HepG2 (cell line): ENCODE measurements around the gene SKA2. TPM values are rescaled to one million over a fixed set of nuclear protein-coding genes. Genes with fewer than 3 reads are reported as not detected.

ENCODE experiments used
- AGO2 ChIP-seq: fragments of 200-400 bp; formaldehyde crosslinking; optimal IDR thresholded peaks from 2 replicates; pipeline ENCODE3; 2017; ENCODE audit warnings: mild to moderate bottlenecking, low read depth, low read length, moderate library complexity
- CEBPB ChIP-seq: IDR thresholded peaks from 2 replicates; pipeline ENCODE4 v1.6.1; 2011; ENCODE audit warnings: low read depth, low read length, improper control_type of control experiment, borderline replicate concordance
- GTF3A ChIP-seq: sonication (generic); formaldehyde crosslinking; conservative IDR thresholded peaks from 2 replicates; pipeline ENCODE4 v1.4.0; 2020; ENCODE audit warnings: mild to moderate bottlenecking, missing genetic modification reagents
- HNF4A ChIP-seq: sonication (generic); formaldehyde crosslinking; IDR thresholded peaks from 2 replicates; pipeline ENCODE4 v1.4.0; 2020; ENCODE audit warnings: missing genetic modification reagents
- ISX ChIP-seq: sonication (generic); formaldehyde crosslinking; conservative IDR thresholded peaks from 2 replicates; pipeline ENCODE4 v1.5.0; 2020; ENCODE audit warnings: missing genetic modification reagents
- KAT2B ChIP-seq: fragments of 150-350 bp; IDR thresholded peaks from 2 replicates; pipeline ENCODE4 v1.6.1; 2014; ENCODE audit warnings: low read depth, low read length, borderline replicate concordance
- MTA1 ChIP-seq: sonication (generic); formaldehyde crosslinking; IDR thresholded peaks from 2 replicates; pipeline ENCODE4 v1.4.0; 2020; ENCODE audit warnings: missing genetic modification reagents, mild to moderate bottlenecking, borderline replicate concordance
- SRF ChIP-seq: IDR thresholded peaks from 2 replicates; pipeline ENCODE4 v1.6.1; 2011; ENCODE audit warnings: mild to moderate bottlenecking, low read depth, low read length, moderate library complexity
- STAT5B ChIP-seq: sonication (generic); formaldehyde crosslinking; IDR thresholded peaks from 2 replicates; pipeline ENCODE4 v1.4.0; 2020; ENCODE audit warnings: missing genetic modification reagents
- ZMYM2 ChIP-seq: sonication (generic); formaldehyde crosslinking; IDR thresholded peaks from 2 replicates; pipeline ENCODE4 v1.8.0; 2022; ENCODE audit warnings: mild to moderate bottlenecking, missing genetic modification reagents
- ZNF33B ChIP-seq: sonication (generic); formaldehyde crosslinking; IDR thresholded peaks from 2 replicates; pipeline ENCODE4 v1.5.1; 2020; ENCODE audit warnings: mild to moderate bottlenecking, missing genetic modification reagents
- ZNF577 ChIP-seq: sonication (generic); formaldehyde crosslinking; IDR thresholded peaks from 2 replicates; pipeline ENCODE4 v1.4.0; 2020; ENCODE audit warnings: mild to moderate bottlenecking, low read depth, missing genetic modification reagents, borderline replicate concordance
- polyA plus RNA-seq, 8 experiments: library from polyadenylated mRNA; depleted of rRNA in 3 of 8; stranded (reverse) in 7 of 8; unstranded in 1 of 8; fragments of >200 nt; fragmentation: Illumina TruSeq in 4 of 8; extraction: Trizol in 4 of 8; gene quantifications; 2 replicates each; pipeline versions ENCODE4 v1.2.1 to v1.2.3, GENCODE V29; 2011 to 2016; ENCODE audit warnings: low read depth in 4 of 8, missing spikeins in 1 of 8, mixed read lengths in 1 of 8; ENCODE audit not compliant: insufficient read depth in 1 of 8
- total RNA-seq, 5 experiments: library from RNA; depleted of rRNA; stranded (reverse); fragments of >200 nt; fragmentation: Illumina TruSeq; extraction: Trizol; gene quantifications; 2 replicates each; pipeline ENCODE4 v1.2.3, GENCODE V29; 2016; ENCODE audit warnings: low read depth in 1 of 5
- TF ChIP-seq, protein P1 (sequence below): sonication (generic); formaldehyde crosslinking; IDR thresholded peaks from 2 replicates; pipeline ENCODE4 v1.4.0; 2020; ENCODE audit warnings: missing genetic modification reagents
- TF ChIP-seq, protein P2 (sequence below): sonication (generic); formaldehyde crosslinking; IDR thresholded peaks from 2 replicates; pipeline ENCODE4 v1.4.0; 2020; ENCODE audit warnings: missing genetic modification reagents
- TF ChIP-seq, protein P3 (sequence below): sonication (generic); formaldehyde crosslinking; IDR thresholded peaks from 2 replicates; pipeline ENCODE4 v1.5.1; 2020; ENCODE audit warnings: missing genetic modification reagents, mild to moderate bottlenecking, borderline replicate concordance
- TF ChIP-seq, protein P4 (sequence below): sonication (generic); formaldehyde crosslinking; IDR thresholded peaks from 2 replicates; pipeline ENCODE4 v1.9.0; 2021; ENCODE audit warnings: mild to moderate bottlenecking, missing genetic modification reagents

Gene SKA2
- total and polyA plus RNA-seq, 2 of the 13 experiments (the other 11 are each of a cell fraction or from before 2014, with no cell fraction given): 18.6 to 91.8 TPM

DNA sequence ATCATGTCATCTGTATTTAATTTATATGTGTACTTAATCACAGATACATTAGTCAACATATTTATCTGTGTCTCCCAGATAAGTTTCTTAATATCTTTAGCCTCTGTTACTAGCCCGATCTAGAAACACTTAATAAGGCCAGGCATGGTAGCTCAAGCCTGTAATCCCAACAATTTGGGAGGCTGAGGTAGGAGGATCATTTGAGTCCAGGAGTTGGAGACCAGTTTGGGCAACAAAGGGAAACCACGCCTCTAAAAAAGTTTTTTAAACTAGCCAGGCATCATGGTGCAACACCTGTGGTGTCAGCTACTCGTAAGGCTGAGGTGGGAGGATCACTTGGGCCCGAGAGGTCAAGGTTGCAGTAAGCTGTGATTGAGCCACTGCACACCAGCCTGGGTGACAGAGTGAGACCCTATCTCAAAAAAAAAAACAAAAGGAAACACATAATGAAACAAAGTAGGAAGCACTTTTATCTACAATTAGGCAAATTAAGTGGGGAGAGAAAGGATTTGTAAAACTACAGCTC lies 9.4 kb downstream of the SKA2 start (continued):
- TF ChIP-seq, protein P1, sequence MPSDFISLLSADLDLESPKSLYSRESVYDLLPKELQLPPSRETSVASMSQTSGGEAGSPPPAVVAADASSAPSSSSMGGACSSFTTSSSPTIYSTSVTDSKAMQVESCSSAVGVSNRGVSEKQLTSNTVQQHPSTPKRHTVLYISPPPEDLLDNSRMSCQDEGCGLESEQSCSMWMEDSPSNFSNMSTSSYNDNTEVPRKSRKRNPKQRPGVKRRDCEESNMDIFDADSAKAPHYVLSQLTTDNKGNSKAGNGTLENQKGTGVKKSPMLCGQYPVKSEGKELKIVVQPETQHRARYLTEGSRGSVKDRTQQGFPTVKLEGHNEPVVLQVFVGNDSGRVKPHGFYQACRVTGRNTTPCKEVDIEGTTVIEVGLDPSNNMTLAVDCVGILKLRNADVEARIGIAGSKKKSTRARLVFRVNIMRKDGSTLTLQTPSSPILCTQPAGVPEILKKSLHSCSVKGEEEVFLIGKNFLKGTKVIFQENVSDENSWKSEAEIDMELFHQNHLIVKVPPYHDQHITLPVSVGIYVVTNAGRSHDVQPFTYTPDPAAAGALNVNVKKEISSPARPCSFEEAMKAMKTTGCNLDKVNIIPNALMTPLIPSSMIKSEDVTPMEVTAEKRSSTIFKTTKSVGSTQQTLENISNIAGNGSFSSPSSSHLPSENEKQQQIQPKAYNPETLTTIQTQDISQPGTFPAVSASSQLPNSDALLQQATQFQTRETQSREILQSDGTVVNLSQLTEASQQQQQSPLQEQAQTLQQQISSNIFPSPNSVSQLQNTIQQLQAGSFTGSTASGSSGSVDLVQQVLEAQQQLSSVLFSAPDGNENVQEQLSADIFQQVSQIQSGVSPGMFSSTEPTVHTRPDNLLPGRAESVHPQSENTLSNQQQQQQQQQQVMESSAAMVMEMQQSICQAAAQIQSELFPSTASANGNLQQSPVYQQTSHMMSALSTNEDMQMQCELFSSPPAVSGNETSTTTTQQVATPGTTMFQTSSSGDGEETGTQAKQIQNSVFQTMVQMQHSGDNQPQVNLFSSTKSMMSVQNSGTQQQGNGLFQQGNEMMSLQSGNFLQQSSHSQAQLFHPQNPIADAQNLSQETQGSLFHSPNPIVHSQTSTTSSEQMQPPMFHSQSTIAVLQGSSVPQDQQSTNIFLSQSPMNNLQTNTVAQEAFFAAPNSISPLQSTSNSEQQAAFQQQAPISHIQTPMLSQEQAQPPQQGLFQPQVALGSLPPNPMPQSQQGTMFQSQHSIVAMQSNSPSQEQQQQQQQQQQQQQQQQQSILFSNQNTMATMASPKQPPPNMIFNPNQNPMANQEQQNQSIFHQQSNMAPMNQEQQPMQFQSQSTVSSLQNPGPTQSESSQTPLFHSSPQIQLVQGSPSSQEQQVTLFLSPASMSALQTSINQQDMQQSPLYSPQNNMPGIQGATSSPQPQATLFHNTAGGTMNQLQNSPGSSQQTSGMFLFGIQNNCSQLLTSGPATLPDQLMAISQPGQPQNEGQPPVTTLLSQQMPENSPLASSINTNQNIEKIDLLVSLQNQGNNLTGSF (CRISPR knock-in tag): no peak
- peak; percentile 24; the same call in 1 of the 2 replicates for TF ChIP-seq HNF4A (CRISPR knock-in tag)
- no peak for TF ChIP-seq ISX (CRISPR knock-in tag)
- TF ChIP-seq STAT5B (CRISPR knock-in tag): no peak
- peak; percentile 23; the same call in 1 of the 2 replicates for TF ChIP-seq ZMYM2
- no peak for TF ChIP-seq ZNF33B (CRISPR knock-in tag)
- TF ChIP-seq, protein P2, sequence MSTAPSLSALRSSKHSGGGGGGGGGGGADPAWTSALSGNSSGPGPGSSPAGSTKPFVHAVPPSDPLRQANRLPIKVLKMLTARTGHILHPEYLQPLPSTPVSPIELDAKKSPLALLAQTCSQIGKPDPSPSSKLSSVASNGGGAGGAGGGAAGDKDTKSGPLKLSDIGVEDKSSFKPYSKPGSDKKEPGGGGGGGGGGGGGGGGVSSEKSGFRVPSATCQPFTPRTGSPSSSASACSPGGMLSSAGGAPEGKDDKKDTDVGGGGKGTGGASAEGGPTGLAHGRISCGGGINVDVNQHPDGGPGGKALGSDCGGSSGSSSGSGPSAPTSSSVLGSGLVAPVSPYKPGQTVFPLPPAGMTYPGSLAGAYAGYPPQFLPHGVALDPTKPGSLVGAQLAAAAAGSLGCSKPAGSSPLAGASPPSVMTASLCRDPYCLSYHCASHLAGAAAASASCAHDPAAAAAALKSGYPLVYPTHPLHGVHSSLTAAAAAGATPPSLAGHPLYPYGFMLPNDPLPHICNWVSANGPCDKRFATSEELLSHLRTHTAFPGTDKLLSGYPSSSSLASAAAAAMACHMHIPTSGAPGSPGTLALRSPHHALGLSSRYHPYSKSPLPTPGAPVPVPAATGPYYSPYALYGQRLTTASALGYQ (CRISPR knock-in tag): no peak
- no peak for TF ChIP-seq MTA1 (CRISPR knock-in tag)
- no peak for TF ChIP-seq ZNF577 (CRISPR knock-in tag)
- TF ChIP-seq CEBPB: peak; percentile 21; the same call in 1 of the 2 replicates
- TF ChIP-seq, protein P3, sequence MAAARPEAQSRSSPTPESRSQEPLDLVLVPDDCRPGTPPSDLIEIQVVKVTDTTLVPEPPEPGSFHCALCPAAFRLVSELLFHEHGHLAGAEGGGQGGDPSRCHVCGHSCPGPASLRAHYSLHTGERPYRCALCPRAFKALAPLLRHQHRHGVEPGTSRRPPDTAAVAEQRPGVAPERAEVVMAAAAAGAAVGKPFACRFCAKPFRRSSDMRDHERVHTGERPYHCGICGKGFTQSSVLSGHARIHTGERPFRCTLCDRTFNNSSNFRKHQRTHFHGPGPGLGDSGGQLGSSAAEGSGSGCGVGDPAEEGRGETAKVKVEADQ (CRISPR knock-in tag): no peak
- no peak for TF ChIP-seq AGO2
- no peak for TF ChIP-seq KAT2B
- no peak for TF ChIP-seq SRF
- TF ChIP-seq, protein P4, sequence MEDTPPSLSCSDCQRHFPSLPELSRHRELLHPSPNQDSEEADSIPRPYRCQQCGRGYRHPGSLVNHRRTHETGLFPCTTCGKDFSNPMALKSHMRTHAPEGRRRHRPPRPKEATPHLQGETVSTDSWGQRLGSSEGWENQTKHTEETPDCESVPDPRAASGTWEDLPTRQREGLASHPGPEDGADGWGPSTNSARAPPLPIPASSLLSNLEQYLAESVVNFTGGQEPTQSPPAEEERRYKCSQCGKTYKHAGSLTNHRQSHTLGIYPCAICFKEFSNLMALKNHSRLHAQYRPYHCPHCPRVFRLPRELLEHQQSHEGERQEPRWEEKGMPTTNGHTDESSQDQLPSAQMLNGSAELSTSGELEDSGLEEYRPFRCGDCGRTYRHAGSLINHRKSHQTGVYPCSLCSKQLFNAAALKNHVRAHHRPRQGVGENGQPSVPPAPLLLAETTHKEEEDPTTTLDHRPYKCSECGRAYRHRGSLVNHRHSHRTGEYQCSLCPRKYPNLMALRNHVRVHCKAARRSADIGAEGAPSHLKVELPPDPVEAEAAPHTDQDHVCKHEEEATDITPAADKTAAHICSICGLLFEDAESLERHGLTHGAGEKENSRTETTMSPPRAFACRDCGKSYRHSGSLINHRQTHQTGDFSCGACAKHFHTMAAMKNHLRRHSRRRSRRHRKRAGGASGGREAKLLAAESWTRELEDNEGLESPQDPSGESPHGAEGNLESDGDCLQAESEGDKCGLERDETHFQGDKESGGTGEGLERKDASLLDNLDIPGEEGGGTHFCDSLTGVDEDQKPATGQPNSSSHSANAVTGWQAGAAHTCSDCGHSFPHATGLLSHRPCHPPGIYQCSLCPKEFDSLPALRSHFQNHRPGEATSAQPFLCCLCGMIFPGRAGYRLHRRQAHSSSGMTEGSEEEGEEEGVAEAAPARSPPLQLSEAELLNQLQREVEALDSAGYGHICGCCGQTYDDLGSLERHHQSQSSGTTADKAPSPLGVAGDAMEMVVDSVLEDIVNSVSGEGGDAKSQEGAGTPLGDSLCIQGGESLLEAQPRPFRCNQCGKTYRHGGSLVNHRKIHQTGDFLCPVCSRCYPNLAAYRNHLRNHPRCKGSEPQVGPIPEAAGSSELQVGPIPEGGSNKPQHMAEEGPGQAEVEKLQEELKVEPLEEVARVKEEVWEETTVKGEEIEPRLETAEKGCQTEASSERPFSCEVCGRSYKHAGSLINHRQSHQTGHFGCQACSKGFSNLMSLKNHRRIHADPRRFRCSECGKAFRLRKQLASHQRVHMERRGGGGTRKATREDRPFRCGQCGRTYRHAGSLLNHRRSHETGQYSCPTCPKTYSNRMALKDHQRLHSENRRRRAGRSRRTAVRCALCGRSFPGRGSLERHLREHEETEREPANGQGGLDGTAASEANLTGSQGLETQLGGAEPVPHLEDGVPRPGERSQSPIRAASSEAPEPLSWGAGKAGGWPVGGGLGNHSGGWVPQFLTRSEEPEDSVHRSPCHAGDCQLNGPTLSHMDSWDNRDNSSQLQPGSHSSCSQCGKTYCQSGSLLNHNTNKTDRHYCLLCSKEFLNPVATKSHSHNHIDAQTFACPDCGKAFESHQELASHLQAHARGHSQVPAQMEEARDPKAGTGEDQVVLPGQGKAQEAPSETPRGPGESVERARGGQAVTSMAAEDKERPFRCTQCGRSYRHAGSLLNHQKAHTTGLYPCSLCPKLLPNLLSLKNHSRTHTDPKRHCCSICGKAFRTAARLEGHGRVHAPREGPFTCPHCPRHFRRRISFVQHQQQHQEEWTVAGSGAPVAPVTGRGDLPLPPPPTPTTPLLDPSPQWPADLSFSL (CRISPR knock-in tag): no peak
- TF ChIP-seq GTF3A (CRISPR knock-in tag): no peak
